Measurements from ENCODE around the gene CHST11.

CHST11 gene

DNA sequence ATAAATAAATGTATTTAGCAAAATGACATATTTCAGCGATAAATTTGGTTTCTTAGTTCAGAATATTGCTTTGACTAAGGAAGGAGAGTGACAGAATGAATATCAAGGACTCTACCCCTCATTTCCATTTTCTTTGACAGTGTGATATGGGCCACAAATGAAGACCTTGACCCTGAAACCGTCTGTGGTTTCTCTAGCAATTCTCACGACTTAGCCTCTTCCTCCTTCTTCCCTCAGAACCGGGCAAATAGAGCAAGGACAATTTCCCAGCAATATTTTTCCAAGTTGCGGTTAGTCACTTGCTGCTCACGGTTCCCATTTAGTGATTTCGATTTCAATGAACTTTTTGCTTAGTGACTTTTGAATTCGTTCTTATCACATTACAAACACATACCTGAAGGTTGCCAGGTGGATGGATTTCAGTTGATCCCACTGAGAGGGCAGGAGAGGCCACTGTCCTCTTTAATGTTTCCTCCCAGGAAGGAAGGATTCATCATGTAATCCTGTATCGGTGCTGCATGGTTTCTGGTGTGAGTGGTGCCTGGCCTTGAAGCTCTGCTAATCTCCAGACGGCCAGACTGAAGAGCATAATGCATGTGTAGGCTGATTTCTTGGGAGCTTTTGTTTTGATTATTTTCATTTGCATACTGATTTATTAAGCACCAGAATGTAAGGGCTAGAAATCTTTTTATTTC lies 77.6 kb downstream of the CHST11 start:
- no peak overlapping the region for H3K4me3 ChIP-seq (ENCODE audit: low read depth, low read length)
- TF ChIP-seq, protein P1, sequence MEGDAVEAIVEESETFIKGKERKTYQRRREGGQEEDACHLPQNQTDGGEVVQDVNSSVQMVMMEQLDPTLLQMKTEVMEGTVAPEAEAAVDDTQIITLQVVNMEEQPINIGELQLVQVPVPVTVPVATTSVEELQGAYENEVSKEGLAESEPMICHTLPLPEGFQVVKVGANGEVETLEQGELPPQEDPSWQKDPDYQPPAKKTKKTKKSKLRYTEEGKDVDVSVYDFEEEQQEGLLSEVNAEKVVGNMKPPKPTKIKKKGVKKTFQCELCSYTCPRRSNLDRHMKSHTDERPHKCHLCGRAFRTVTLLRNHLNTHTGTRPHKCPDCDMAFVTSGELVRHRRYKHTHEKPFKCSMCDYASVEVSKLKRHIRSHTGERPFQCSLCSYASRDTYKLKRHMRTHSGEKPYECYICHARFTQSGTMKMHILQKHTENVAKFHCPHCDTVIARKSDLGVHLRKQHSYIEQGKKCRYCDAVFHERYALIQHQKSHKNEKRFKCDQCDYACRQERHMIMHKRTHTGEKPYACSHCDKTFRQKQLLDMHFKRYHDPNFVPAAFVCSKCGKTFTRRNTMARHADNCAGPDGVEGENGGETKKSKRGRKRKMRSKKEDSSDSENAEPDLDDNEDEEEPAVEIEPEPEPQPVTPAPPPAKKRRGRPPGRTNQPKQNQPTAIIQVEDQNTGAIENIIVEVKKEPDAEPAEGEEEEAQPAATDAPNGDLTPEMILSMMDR (IDR thresholded peaks at IDR 0.05; ENCODE audit: low read depth, low read length) = no peak

DNA sequence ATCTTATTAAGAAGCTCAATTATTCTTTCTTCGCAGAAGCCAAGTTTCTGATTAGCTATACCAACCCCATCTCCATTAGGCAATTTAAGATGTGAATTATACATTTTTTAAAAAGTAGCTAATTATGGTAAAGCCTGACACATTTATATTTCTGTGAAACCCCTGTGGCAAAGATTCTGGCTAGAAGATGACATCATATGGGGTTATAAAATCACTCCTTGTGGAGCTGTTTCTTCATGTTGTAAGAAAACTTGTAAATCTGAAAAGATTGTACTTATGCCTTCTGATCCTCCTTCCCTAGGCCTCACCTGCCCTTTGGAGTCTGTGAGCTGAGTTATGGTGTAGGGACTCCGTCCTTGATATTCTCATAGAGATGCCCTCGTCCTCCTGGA lies 78.1 kb downstream of the CHST11 start:
- no peak overlapping the region for H3K4me3 ChIP-seq (ENCODE audit: low read depth, low read length)
- TF ChIP-seq, protein P1 (IDR thresholded peaks at IDR 0.05; ENCODE audit: low read depth, low read length) = no peak

DNA sequence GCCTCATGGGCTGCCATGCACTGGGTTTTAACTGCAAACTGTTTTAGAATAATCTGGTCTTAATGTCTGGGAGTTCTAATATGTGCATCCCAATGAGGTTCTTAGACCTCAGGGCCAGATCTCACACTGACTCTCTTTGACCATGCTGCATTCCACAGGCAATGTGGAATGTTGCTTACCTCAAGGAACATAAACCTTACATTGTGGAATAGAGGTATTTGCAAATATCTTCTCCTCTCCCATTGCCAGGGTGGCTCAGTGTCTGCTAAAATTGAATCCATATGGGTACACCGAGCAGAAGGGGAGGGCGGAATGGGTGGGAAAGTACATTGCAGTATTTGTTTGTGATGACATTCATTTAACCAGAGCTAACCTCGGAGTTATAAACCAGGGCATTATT lies 78.6 kb downstream of the CHST11 start:
- TF ChIP-seq, protein P1 (IDR thresholded peaks at IDR 0.05; ENCODE audit: low read depth, low read length) = no peak
- no peak overlapping the region for H3K4me3 ChIP-seq (ENCODE audit: low read depth, low read length)

DNA sequence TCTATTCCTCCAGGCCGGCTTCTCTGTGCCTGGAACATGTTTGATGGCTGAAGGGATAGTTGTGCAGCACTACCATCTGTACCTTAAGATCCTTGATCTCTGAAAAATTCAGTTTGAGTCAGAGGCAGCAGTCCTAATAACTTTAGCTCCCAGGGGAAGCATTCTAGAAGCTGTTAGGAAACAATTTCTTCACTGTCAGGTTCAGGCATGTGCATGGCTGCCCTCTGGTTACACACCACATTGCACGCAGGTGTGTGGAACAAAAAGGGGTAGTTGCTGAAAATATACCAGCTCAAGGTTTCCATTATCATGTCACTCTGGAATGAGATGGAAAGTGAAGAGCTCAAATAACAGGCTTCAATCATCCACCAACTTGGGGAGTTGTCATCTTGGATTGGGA lies 80.1 kb downstream of the CHST11 start:
- TF ChIP-seq, protein P1 (IDR thresholded peaks at IDR 0.05; ENCODE audit: low read depth, low read length) = no peak
- no peak overlapping the region for H3K4me3 ChIP-seq (ENCODE audit: low read depth, low read length)

DNA sequence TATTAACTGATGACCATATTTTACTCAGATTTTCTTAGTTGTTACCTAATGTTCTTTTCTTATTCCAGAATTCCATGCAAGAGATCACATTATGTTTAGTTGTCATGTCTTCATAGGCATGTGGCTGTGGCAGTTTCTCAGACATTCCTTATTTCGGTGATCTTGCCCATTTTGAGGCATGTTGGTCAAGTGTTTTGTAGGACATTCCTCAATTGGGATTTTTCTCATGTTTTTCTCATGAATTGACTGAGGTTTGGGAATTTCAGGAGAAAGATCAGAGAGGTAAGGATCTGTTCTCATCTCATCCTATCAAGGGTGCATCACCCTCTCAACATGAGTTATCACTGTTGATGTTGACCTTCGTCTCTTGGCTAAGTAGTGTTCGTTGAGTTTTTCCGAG lies 81.3 kb downstream of the CHST11 start:
- no peak overlapping the region for H3K4me3 ChIP-seq (ENCODE audit: low read depth, low read length)
- TF ChIP-seq, protein P1 (IDR thresholded peaks at IDR 0.05; ENCODE audit: low read depth, low read length) = no peak

DNA sequence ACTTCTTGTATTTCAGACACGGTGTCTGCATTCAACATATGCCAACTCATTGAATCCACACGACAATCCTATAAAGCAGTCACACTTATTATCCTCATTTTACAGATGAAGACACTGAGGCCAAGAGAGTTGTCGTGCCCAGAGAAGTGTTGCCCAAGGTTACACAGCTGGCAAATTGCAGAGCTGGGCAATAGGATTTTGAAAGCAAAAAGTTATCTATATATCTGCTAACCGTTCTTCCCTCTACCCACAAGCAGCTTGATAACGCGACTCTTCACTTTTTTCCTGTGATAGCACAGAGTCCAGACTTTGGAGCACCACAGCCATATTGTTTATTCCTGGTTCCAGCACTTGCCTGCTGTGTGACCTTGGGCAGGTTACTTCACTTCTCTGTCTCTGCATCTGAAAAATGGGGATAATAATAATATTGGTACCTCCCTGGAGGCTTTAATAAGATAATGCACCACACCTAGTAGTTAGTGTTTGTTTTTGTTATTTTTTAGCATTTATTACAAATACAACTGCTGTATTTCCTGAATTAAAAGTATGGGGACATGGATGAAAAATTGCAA lies 82.2 kb downstream of the CHST11 start:
- TF ChIP-seq, protein P1 (IDR thresholded peaks at IDR 0.05; ENCODE audit: low read depth, low read length) = no peak
- no peak overlapping the region for H3K4me3 ChIP-seq (ENCODE audit: low read depth, low read length)

DNA sequence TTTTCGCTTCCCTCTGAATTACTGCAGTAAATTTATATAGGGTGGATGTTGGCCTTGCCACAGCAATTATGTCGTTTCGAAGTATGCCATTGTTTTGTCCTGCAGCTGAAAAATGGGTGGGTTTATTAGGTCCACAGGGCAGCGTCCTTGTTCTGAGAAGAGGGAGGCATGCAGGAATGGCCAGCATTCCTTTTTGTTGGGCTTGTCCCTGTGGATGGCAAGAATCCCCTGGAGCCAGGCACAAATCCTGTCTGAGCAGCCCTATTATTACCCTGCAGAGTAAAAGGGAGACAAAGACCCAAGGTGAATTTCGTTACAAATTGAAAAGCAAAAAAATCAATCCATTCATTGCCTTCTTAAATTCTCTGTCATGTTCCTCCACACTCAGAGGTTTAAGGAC lies 88.1 kb downstream of the CHST11 start:
- no peak overlapping the region for H3K4me3 ChIP-seq (ENCODE audit: low read depth, low read length)
- TF ChIP-seq, protein P1 (IDR thresholded peaks at IDR 0.05; ENCODE audit: low read depth, low read length) = no peak
